SW 1271 (cell line): Measurements from ENCODE around the gene SYDE1.

Experiments used
- DNase-seq, 2 experiments: peaks; one replicate each; lab custom pipeline; 2025; lab: John Stamatoyannopoulos, UW

The SYDE1 gene

DNA sequence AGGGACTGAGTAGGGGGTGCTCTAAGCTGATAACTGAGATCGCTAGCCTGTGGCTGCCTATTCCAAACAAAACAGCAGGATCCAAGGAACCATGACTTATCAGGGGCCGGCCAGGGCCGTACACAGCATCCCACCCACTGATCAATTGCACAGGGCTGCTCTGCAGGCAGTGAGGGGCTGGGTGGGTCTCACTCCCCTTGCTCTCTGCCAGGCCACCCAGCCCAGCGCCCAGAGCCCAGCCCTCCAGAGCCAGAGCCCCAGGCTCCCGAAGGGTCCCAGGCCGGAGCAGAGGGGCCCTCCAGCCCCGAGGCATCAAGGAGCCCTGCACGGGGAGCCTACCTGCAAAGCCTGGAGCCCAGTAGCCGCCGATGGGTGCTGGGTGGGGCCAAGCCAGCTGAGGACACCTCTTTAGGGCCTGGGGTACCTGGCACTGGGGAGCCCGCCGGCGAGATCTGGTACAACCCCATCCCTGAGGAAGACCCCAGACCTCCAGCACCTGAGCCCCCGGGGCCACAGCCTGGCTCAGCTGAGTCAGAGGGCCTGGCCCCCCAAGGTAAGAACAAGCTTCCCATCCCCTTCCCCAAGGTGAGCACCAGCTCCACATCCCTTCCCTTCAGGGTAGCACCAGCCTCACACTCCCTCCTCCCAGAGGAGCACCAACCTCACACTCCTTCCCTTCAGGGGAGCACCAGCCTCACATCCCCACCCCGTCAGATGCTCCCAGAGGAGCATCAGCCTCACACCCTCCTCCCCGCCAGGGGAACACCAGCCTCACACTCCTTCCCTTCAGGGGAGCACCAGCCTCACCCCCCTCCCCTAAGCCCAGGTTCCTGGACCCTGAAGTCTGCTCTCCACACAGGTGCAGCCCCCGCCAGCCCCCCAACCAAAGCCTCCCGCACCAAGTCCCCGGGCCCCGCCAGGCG is 1.9 kb downstream of the SYDE1 start:
- DNase-seq: no peak

DNA sequence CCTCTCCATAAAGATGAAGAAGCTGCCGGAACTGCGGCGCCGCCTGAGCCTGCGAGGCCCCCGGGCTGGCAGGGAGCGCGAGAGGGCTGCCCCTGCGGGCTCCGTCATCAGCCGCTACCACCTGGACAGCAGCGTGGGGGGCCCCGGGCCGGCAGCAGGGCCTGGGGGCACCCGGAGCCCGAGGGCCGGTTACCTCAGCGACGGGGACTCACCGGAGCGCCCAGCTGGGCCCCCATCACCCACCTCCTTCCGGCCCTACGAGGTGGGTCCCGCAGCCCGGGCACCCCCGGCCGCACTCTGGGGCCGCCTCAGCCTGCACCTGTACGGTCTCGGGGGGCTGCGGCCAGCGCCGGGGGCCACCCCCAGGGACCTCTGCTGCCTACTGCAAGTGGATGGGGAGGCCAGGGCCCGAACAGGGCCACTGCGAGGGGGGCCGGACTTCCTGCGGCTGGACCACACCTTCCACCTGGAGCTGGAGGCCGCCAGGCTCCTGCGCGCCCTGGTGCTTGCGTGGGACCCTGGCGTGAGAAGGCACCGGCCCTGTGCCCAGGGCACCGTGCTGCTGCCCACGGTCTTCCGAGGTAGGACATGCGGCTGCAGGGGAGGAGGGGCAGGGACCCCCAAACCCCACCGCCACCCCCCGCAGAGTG is 2.7 kb downstream of the SYDE1 start:
- DNase-seq: no peak

DNA sequence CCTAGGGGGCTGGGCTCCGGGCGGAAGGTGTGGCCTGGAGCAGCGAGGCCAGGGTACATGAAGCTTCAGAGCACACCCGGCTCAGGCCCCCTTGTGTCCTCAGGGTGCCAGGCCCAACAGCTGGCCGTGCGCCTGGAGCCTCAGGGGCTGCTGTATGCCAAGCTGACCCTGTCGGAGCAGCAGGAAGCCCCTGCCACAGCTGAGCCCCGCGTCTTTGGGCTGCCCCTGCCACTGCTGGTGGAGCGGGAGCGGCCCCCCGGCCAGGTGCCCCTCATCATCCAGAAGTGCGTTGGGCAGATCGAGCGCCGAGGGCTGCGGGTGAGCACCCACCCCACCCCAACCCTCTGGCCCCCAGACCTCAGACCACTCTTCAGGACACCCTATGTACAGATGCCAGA is 3.2 kb downstream of the SYDE1 start:
- no peak for DNase-seq

DNA sequence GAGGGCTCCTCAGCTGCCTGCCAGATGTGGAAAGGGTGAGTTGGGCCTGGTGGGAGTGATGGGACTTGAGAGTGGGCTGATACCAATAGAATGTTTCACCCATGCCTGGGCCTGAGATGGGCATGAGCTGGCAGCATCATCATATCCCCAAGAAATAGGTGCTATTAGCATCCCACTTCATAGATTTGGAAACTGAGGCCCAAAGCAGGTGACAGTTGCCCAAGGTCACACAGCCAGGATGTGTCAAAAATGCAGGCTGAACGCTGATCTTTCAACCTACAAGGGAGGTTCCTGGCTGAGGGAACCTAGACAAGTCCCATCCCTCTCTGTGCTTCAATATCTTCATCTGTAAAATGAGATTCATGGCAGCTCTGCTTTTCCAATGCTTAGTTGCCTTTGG is 4.6 kb downstream of the SYDE1 start:
- no peak for DNase-seq

DNA sequence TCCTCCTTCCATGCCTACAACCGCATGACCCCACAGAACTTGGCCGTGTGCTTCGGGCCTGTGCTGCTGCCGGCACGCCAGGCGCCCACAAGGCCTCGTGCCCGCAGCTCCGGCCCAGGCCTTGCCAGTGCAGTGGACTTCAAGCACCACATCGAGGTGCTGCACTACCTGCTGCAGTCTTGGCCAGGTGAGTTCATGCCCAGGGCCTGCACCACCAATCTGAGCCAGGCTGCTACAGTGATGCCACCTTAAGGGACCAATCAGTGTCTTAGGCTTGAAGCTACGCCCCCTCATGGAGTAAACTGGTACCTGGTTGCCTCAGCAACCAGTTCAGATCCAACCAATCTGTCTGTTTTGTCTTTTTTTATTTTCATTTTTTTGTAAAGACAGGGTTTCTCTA is 5.2 kb downstream of the SYDE1 start:
- DNase-seq: no peak

DNA sequence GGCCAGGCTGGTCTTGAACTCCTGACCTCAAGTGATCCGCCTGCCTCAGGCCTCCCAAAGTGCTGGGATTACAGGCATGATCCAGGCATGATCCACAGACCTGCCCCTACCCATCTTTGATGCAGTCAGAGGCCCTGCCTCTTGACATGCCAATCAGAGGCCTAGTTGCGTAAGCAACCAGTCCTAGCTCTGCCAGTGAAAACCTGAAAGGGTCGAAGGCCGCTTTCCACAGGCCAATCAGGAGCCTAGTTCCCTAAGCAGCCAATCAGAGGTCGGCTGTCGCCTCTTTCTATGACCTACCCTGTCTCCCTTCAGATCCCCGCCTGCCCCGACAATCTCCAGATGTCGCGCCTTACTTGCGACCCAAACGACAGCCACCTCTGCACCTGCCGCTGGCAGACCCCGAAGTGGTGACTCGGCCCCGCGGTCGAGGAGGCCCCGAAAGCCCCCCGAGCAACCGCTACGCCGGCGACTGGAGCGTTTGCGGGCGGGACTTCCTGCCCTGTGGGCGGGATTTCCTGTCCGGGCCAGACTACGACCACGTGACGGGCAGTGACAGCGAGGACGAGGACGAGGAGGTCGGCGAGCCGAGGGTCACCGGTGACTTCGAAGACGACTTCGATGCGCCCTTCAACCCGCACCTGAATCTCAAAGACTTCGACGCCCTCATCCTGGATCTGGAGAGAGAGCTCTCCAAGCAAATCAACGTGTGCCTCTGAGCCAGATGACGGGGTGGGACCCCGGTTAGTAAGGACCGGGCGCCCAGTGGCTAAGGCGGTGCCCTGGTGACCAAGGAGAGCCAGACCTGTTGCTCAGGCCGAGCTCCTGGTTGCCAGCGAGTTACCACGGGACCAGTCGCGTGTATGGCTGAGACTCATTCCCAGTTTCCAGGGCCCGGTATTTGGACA is 6.3 kb downstream of the SYDE1 start:
- DNase-seq: no peak

DNA sequence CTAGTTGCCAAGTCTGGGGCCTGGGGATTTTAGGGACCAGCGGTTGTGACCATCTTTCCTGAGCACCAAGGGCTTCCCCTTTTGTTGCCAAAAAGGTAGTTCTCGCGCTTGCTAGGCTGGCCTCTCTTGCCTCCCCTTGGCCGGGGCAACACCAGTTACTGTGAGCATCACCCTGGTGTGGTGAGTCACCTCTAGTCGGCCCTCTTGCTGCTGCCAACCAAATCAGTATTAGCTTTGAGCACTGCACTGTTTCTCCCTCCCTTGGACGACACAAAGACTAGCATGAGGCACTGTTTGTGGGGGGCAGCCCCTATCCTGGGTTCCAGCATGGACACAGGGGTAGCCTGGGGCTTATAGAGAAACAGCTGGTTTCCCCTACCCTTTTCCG is 6.9 kb downstream of the SYDE1 start:
- DNase-seq: peak in 1 of 2 experiments; percentile 11

DNA sequence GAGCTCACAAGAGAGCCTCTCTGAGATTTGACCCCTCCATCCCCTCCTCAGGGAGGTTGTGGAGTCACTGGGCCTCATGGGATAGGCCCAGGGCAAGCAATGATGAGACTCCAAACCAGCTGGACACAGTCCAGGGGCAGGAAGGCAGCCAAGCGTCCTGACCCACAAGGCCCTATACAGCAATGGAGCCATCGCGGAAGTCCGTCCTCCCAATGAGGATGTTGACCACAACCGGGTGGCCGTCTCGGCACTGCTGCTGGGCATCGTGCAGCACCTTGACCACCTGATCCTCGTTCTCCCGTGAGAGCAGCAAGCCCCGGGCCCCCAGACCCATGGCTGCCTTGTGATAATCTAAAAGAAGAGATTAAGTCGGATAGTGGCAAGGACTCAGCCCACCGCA is 7.9 kb downstream of the SYDE1 start:
- DNase-seq: no peak

DNA sequence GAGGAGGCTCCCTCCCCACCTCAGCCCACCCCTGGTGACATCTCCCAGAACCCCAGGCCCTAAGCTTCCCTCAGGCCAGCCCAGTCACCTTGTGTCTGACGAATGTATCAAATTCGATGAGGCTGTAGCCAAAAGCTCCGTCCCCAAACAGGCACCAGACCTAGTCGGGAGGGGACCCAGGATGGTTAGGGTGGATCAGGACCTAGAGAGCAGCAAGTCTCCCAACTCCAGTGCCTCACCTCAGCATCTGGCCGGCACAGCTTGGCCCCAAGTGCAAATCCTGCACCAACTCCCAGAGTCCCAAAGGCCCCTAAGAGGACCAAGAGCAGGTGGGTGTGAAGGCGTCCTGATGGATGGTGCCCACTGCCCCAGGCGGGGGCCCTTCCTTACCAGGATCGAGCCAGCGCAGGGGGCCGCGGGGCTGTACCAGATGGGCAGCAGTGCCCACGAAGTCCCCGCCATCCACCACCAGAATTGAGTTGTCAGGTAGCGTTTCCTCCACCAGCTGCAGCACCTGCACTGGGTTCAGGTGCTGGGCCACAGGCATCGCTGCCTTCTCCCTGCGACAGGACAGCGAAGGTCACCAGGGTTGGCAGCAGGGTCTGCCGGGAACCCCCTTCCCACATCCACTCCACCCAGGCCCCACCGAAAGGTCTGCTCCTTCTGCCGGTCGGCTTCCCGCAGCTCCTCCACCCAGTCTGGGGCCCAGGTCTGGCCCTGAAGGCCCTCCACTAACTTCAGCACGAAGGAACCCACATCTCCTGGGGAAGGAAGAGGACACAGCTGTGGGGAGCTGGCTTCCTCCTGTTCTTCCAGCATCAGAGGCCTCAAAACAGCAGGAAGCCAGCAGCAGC is 8.8 kb downstream of the SYDE1 start:
- no peak for DNase-seq

DNA sequence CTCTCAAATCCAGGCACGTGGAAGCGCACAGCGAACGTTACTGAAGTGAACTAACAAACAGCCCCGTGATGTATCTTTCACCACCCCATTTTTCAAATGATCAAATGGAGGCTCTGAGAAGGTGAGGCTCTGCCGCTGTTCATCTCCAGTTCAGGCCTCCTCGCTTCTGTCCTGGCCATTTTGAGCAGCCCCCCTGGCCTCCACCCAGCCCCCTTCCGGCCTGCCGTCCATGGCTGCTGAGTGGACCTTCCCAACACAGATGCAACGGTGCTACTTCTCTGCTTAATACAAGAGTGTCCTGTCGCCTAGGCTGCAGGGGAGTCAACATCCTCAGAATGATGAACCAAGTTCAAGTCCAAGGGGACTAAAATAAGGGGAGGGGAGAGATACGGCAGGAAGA is 9.7 kb downstream of the SYDE1 start:
- DNase-seq: no peak

DNA sequence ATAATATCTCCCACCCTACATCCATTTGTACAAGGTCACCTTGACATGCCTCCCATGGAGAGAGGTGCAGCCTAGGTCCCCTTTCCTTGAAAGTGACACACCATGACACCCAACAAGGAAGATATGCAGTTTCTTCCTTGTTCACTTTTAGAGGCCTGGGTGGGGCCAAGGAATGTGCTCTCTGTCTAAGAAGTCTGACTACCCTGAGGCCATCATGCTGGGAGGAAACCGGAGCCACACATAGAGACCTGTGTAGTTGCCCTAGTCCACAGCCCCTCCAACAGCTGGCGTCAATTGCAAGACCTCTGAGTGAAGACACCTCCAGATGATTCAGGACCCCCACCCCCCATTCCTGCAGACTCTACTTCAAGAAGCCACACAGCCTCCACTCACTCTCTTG is 11.0 kb downstream of the SYDE1 start:
- no peak for DNase-seq

DNA sequence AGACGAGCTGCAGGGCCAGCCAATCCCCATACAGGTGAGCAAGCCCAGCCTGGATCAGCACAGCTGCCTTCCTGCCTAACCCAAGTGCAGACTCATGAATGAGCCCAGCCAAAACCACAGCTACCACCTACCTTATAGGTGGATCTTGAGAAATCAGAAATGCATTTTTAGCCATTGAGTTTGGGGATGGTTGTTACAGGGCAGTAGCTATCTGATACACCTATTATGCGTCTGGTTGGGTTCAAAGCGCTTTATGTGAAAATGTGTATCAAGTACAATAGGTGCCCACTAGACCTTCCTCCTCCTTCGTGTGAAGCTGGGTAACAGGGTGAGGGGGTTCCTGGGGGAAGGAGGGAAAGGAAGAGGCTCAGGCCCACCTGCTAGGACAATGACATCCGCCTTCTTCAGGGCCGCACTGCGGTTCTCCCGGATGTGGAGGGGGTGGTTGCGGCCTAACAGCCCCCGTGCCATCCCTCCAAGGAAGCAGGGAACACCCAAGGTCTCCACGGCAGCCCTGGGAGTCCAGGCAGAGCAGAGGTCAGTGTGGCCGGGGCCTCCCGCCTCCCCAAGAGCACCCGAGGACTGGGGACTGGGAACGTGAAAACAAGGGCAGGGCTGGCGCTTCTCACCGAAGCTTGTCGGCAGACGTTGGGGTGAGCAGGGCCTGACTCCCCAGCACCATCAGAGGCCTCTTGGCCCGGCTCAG is 11.7 kb downstream of the SYDE1 start:
- no peak for DNase-seq

DNA sequence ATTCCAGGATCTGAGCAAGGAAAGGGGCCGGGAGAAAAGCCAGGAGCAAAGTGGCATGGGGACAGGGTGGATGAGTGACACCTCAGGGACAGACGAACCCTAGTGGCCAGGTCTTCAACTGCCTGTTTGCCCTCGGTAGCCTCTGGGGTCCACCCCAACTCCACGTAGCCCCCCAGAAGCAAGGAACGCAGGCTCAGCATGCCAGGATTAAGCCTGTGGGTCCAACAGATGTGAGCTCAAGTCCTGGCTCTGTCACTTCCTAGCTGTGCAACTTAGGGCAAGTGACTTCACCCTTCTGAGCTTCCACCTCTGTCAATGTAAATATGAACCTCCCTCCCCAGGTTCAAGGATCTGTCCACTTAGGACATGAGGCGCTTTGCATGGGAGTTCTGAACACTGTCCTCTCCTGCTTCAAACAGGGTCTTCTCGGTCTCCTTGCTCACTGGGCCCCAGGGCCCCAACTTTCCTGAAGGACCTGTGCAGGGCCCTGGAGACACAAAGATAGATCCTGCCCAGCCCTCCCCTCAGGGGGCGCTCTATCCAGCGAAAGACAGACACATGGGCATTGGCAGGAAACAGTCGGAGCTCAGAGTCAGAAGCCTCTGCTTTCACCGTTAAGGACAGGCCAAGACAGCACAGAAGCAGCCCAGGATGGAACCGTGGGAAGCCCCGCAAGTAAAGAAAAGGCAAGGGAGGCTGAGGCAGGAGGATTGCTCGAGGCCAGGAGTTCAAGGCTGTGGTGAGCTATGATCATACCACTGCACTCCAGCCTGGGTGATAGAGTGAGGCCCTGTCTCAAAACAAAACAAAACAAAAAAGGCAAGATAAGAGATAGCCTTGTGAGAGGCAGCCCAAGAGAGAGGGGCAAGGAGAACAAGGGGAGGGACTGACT is 13.2 kb downstream of the SYDE1 start:
- DNase-seq: no peak

DNA sequence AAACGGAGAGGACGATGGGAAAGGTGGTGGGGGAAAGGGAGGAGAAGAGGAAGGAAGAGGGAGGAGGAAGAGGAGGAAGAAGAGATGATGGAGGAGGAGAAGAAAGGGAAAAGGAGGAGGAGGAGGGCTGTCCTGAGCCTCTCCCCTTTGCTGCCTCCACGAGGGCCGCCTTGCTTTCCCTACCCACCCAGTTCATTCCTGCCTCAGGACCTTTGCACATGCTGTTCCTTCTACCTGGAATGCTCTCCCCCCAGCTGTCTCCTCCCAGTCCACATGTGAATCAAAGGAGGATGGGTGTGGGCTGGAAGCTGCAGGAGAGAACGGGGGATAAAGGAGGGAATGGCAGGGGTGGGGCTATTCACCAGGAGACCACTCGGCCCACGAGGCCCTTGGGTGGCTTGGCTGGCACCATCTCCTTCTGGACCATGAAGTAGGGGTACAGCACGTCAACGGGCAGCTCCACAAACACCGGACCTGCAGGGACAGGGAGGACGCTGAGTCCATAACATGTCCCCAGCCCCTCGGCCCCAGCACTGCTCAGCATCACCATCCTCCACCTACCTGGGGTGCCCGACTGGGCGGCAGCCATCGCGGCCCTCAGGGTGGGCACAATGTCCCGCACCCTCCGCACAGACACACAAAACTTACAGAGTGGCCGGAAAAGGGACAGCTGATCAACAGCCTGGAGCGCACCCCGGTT is 15.3 kb downstream of the SYDE1 start:
- no peak for DNase-seq

DNA sequence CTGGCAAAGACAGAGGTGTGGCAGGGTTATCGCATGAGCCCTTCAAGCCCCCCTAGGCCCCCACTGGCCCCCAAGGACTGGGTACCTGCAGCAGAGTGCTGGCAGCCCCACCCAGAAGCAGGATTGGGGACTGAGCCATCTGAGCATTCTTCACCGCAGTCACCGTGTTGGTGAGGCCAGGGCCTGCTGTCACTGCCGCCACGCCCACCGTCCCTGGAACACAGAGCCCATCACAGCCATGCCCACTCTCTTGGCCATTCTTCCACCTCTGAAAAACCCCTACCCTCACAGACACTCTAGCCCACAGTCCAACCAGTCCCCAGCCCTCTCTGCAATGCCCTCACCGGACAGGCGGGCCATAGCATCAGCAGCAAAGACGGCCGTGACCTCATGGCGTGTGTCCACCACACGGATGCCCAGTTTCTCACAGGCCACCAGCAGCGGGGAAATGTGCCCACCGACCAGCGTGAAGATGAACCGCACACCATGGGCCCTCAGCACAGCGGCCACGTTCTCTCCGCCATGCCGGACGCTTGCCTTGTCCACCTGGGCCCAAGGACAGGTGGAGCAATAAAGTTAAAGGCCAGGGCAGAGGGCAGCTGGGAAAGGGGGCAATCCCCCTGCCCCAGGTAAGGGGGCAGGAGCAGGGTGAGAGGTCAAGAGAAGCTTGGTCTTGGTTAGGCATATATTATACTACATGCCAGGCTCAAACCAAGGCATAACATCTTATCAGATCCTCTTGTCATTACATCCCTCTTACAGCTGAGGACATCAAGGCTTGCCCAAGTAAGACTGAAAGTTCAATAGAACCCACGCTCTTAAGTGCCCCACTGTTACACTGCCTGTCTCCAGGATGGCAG is 16.1 kb downstream of the SYDE1 start:
- DNase-seq: no peak

DNA sequence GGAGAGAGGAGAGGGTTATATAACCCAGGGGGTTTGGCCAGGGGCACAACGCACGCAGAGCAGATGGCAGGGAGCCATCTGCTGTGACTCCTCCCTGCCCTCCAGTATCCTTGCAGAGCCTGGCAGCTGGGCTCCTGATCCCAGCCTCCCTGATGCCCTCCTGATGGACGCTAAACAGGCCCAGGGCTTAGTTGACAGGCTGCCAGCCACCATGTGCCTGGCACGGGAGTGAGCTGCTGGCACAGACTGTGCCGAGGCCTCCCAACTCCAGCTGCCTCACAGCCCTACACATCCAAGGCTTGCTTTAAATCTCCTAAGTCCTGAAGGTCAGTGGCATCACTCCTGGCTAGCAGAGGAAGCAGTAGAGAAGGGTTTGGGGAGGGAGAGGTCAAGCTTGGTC is 16.7 kb downstream of the SYDE1 start:
- no peak for DNase-seq

DNA sequence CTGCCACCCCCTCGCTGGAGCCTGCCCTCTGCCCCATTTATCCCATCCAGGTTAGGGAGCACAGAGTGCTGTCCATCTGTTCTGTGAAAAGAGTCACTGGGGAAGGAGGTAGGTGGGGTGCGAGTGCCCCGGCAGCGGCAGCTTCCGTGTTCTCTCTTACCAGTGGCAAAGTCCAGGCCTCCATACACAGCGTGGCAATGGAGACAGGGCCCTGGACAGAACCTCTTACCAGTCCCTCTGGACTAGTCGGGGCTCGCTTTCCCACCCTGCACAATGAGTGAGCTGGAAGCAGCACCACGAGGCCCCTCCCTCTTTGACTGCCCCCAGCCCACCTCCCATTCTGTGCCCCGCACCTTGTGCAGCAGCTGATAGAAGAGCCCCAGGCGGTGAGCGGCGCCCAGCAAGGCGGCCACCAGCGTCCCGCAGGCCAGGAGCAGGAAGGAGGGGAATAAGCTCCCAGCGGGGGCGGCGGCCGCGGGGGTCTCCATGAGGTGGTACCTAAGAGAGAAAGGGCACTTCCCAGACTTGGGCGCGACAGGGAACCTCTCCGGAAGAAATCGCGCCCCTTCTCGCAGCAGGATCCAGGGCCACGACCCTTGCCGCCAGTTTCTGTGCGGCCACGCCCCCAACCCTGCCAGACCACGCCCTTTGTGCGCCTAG is 17.5 kb downstream of the SYDE1 start:
- DNase-seq: no peak
